Transverse colon (tissue), 4 donors: ENCODE results near the gene FTHL17. TPM values are rescaled to one million over a fixed set of nuclear protein-coding genes. Genes with fewer than 3 reads are reported as not detected.

Source experiments
- DNase-seq: peaks from one replicate; pipeline ENCODE4 v3.0.0-alpha.2; 2019
- H3K27ac ChIP-seq, 4 donors: fragments of 200-600 bp; sonication (generic); 2 replicates each; pipeline ENCODE4 v1.5.1; 2016 to 2018; ENCODE audit warnings: inconsistent platforms in 4 of 4
- H3K27me3 ChIP-seq: fragments of 200-600 bp; sonication (generic); 2 replicates; pipeline ENCODE4 v1.5.1; 2017; ENCODE audit warnings: inconsistent platforms
- H3K36me3 ChIP-seq, 4 donors: fragments of 200-600 bp; sonication (generic); 2 replicates each; pipeline ENCODE4 v1.5.1; 2017 to 2019; ENCODE audit warnings: inconsistent platforms in 4 of 4
- H3K4me1 ChIP-seq, 4 donors: fragments of 200-600 bp; sonication (generic); 2 replicates each; pipeline ENCODE4 v1.5.1; 2017 to 2020; ENCODE audit warnings: inconsistent platforms in 4 of 4
- H3K4me3 ChIP-seq, 4 donors: fragments of 200-600 bp; sonication (generic); 1 replicate in 1 of 4; 2 replicates in 3 of 4; pipeline versions ENCODE4 v1.5.1 to v1.6.1; 2017 to 2019; ENCODE audit warnings: inconsistent platforms in 4 of 4
- H3K9me3 ChIP-seq, 2 donors: fragments of 200-600 bp; sonication (generic); 2 replicates each; pipeline ENCODE4 v1.5.1; 2017 to 2019; ENCODE audit warnings: inconsistent platforms in 2 of 2
- EP300 ChIP-seq: sonication (generic); formaldehyde crosslinking; IDR thresholded peaks from one replicate; pipeline ENCODE4 v1.6.1; 2017; ENCODE audit warnings: antibody characterized with exemption, low read depth
- POLR2A ChIP-seq: fragments of 450-650 bp; IDR thresholded peaks from one replicate; pipeline ENCODE4 v1.6.1; 2016; ENCODE audit warnings: antibody characterized with exemption, mild to moderate bottlenecking, moderate library complexity
- POLR2AphosphoS5 ChIP-seq, 3 donors: sonication (generic); formaldehyde crosslinking; IDR thresholded peaks; one replicate each; pipeline ENCODE4 v1.6.1; 2016; ENCODE audit warnings: antibody characterized with exemption in 3 of 3
- WGBS, 2 donors: methylation state at CpG; one replicate each; pipeline ENCODE4 v1.1.5; 2018; ENCODE audit warnings: low coverage in 1 of 2; 5-methylcytosine and 5-hydroxymethylcytosine counted together
- in situ Hi-C, 4 donors: fragments of 200-750 bp; cut with MboI; loops; one replicate each; pipeline versions ENCODE4 v1.15.0 to v1.15.1; 2017; ENCODE audit warnings: low sequenced_read_pairs in 3 of 4, low pct_ligation_motif_present in 1 of 4, low pct_unique_long_range_greater_than_20kb in 1 of 4
- intact Hi-C: fragments of 100-400 bp; cut with DNase I; formaldehyde crosslinking; loops from one replicate; pipeline ENCODE4 v1.15.1; 2023; ENCODE audit warnings: low total_unique reads
- total RNA-seq, 4 donors: library from RNA; depleted of rRNA; stranded (reverse); fragments of >200 nt; gene quantifications; one replicate each; pipeline ENCODE4 v1.1.0, GENCODE V29; 2016
- TF ChIP-seq, protein P1 (sequence below), 5 experiments: fragments of 200-600 bp in 3 of 5; fragments of 450-650 bp in 2 of 5; sonication (generic) in 3 of 5; IDR thresholded peaks; 1 replicate in 2 of 5; 2 replicates in 3 of 5; pipeline ENCODE4 v1.5.1; 2016 to 2017; ENCODE audit warnings: antibody characterized with exemption in 5 of 5, inconsistent platforms in 3 of 5, mild to moderate bottlenecking in 2 of 5, moderate library complexity in 1 of 5

Gene FTHL17
- total RNA-seq, 4 donors from 2014 or later = not detected

DNA sequence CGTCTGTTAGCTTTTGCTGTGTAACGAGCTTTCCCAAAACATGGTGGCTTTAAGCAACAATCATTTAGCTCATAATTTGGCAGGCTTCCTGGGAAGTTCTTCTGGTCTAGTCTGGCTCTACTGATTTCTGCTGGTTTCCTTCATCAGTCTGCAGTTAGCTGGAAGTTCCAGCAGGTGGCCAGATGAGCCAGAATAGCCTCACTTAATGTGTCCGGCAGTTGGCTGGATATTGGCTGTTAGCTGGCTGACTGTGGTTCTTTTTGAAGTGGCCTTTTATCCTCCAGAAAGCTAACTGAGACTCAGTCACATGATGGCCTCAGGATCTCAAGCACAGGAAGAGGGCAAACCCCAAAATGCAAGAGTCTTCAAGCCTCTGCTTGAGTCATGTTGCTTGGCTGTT lies 34.9 kb downstream of the FTHL17 start:
- Histone ChIP-seq H3K36me3 (no peaks in the 10 kb centered on the region), H3K4me3 (no peak overlapping the region), H3K27me3 (no peaks in the 10 kb centered on the region), H3K27ac (no peak overlapping the region), H3K9me3 (no peaks in the 10 kb centered on the region), H3K4me1 (no peaks in the 10 kb centered on the region)
- in situ Hi-C loops = loop anchor here (10.0 to 25.0 kb wide), 2 partner anchors 618 to 625 kb away; no protein-coding TSS in a partner anchor
- TF ChIP-seq EP300 (no peak), POLR2AphosphoS5 (IDR thresholded peaks at IDR 0.05) (no peak)
- TF ChIP-seq, protein P1, sequence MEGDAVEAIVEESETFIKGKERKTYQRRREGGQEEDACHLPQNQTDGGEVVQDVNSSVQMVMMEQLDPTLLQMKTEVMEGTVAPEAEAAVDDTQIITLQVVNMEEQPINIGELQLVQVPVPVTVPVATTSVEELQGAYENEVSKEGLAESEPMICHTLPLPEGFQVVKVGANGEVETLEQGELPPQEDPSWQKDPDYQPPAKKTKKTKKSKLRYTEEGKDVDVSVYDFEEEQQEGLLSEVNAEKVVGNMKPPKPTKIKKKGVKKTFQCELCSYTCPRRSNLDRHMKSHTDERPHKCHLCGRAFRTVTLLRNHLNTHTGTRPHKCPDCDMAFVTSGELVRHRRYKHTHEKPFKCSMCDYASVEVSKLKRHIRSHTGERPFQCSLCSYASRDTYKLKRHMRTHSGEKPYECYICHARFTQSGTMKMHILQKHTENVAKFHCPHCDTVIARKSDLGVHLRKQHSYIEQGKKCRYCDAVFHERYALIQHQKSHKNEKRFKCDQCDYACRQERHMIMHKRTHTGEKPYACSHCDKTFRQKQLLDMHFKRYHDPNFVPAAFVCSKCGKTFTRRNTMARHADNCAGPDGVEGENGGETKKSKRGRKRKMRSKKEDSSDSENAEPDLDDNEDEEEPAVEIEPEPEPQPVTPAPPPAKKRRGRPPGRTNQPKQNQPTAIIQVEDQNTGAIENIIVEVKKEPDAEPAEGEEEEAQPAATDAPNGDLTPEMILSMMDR (IDR thresholded peaks at IDR 0.05) = peak; percentile 42 to 61 (median 48)
- peak; percentile 30 for DNase-seq
- 46 to 48% methylated on average over 2 to 3 of the region's 3 CpGs for WGBS, 2 donors
- intact Hi-C loops = no loop called here

DNA sequence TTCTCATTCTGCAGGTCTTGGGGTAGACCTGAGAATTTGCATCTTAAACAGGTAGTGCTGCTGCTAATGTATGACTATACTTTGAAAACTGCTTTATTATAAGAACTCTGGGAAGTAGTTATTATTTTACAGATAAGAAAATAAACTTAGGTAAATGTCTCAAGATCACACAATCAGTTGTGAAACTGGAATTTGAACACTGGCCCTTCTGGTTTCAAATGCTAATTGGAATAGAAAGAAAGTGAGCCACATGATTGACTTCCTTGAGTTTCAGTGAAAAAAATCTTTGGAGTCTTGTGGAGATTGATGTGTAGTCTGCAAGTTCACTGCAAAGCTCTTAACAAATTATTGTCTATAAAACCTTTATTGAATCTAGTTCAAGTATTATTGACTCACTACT lies 44.5 kb downstream of the FTHL17 start:
- Histone ChIP-seq H3K36me3 (no peaks in the 10 kb centered on the region), H3K27me3 (no peaks in the 10 kb centered on the region), H3K4me3 (no peak overlapping the region), H3K27ac (no peak overlapping the region), H3K9me3 (no peaks in the 10 kb centered on the region), H3K4me1 (no peaks in the 10 kb centered on the region)
- no peak for TF ChIP-seq POLR2A
- TF ChIP-seq, protein P1 (IDR thresholded peaks at IDR 0.05) = no peak
- no peak for TF ChIP-seq EP300
- no peak for TF ChIP-seq POLR2AphosphoS5 (IDR thresholded peaks at IDR 0.05)
- in situ Hi-C loops (loop anchor here in 2 of 4 donors (25.0 kb wide), 1 partner anchor 635 kb away; no protein-coding TSS in a partner anchor), intact Hi-C loops (no loop called here)
- no peak for DNase-seq

DNA sequence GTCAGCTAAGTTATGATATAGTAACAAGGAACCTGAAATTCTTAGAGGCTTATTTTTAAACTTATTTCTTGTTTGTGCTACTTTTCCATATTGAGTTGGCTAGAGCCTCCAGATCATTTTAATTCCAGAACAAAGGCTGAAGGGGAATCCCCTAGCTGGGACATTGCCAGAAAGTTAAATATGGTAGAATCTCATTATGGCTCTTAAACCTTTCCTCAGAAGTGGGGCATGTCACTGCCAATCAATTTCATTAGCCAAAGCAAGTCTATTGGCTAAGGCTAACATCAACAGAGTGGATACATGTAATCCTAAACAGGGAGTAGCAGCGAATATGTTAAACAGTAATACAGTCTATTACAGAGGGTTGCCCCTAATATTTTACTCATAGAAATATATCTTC lies 47.0 kb downstream of the FTHL17 start:
- TF ChIP-seq, protein P1 (IDR thresholded peaks at IDR 0.05) = no peak
- TF ChIP-seq EP300 (no peak), POLR2AphosphoS5 (IDR thresholded peaks at IDR 0.05) (no peak), POLR2A (no peak)
- in situ Hi-C loops = loop anchor here in 2 of 4 donors (25.0 kb wide), 1 partner anchor 637 kb away; no protein-coding TSS in a partner anchor
- no peaks in the 10 kb centered on the region for H3K36me3 ChIP-seq

DNA sequence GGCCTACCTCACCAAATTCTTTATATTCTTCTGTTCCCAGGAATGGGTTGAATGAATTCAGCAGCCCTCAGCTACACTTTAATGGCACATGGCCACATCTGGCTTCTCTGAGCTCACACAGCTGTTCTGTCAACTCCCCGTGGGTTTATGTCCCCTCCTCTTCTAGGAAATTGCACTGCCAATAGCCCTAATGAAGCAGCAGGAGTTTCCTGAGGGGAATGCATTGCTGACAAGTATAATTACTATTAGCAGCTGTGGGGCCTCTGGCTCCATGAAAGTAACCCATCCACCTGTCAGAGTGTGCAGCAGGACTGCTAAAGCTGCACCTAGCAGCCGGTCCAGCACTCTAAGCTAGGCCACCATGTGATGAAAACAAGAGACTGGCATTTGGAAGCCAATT lies 50.3 kb downstream of the FTHL17 start:
- intact Hi-C loops (no loop called here), in situ Hi-C loops (no loop called here)
- WGBS, 2 donors = 64% methylated on average over 2 of the region's 2 CpGs; no CpG with 5 or more reads in 1 of the 2 donors
- TF ChIP-seq POLR2A (no peak), POLR2AphosphoS5 (IDR thresholded peaks at IDR 0.05) (no peak), EP300 (no peak)
- TF ChIP-seq, protein P1 (IDR thresholded peaks at IDR 0.05) = no peak
- no peak for DNase-seq
- Histone ChIP-seq H3K4me1 (no peaks in the 10 kb centered on the region), H3K36me3 (no peaks in the 10 kb centered on the region), H3K27ac (no peak overlapping the region), H3K27me3 (no peaks in the 10 kb centered on the region), H3K4me3 (no peak overlapping the region), H3K9me3 (no peaks in the 10 kb centered on the region)

More for the DNA sequence above, 47.0 kb downstream of the FTHL17 start:
- WGBS, 2 donors = 93% methylated on average over 1 of the region's 1 CpG; no CpG with 5 or more reads in 1 of the 2 donors
- no peaks in the 10 kb centered on the region for H3K4me1 ChIP-seq
- DNase-seq = no peak
- intact Hi-C loops = no loop called here
- no peaks in the 10 kb centered on the region for H3K27me3 ChIP-seq
- H3K4me3 ChIP-seq = no peak overlapping the region
- no peaks in the 10 kb centered on the region for H3K9me3 ChIP-seq
- no peak overlapping the region for H3K27ac ChIP-seq

Other genes with a start within 250 kb of the FTHL17 start
- gene TAB3, start 182.8 kb downstream of the FTHL17 start, total RNA-seq = 10 to 100 TPM; 10.3 to 34.0 (median 30.6) TPM